MCF 10A (cell line): Measurements from ENCODE around the gene ASPA. TPM values are rescaled to one million over a fixed set of nuclear protein-coding genes. Genes with fewer than 3 reads are reported as not detected.

Experiments used
- BruUV-seq: library from RNA; stranded (reverse); fragments of 400-500 nt; replicated peaks from 2 replicates; lab custom pipeline; 2021; lab: Mats Ljungman, UMichigan
- CTCF ChIA-PET: fragments of 300-600 bp; sonication (Branson Sonifier 250); formaldehyde crosslinking; extraction: SDS; loops from one replicate; lab custom pipeline; 2021; ENCODE audit warnings: antibody characterized with exemption, inconsistent platforms; lab: Yijun Ruan, JAX
- POLR2A ChIA-PET: fragments of 300-600, 350-650 bp; sonication (Branson Sonifier 250); formaldehyde crosslinking; extraction: SDS; loops from one replicate; lab custom pipeline; 2020; ENCODE audit warnings: antibody characterized with exemption, inconsistent platforms; lab: Yijun Ruan, JAX
- DNase-seq: peaks from one replicate; pipeline ENCODE4 v3.0.0-alpha.2; 2018; ENCODE audit not compliant: unreplicated experiment
- H3K27ac Mint-ChIP-seq: one replicate; pipeline ENCODE4 v1.8.0; 2022; ENCODE audit warnings: mild to moderate bottlenecking, low read depth, mixed read lengths; ENCODE audit not compliant: unreplicated experiment
- H3K27me3 Mint-ChIP-seq: one replicate; pipeline ENCODE4 v1.8.0; 2022; ENCODE audit warnings: mixed read lengths; ENCODE audit not compliant: insufficient read depth, unreplicated experiment
- H3K36me3 Mint-ChIP-seq: one replicate; pipeline ENCODE4 v1.8.0; 2022; ENCODE audit warnings: mild to moderate bottlenecking, moderate library complexity, mixed read lengths; ENCODE audit not compliant: insufficient read depth, unreplicated experiment
- H3K4me1 Mint-ChIP-seq: one replicate; pipeline ENCODE4 v1.8.0; 2022; ENCODE audit warnings: mixed read lengths; ENCODE audit not compliant: insufficient read depth, unreplicated experiment
- H3K4me3 Mint-ChIP-seq: one replicate; pipeline ENCODE4 v1.8.0; 2022; ENCODE audit warnings: mild to moderate bottlenecking, moderate library complexity, mixed read lengths; ENCODE audit not compliant: unreplicated experiment
- H3K9me3 Mint-ChIP-seq: one replicate; pipeline ENCODE4 v1.8.0; 2022; ENCODE audit warnings: mixed read lengths; ENCODE audit not compliant: unreplicated experiment
- intact Hi-C: fragments of 100-400 bp; cut with micrococcal nuclease; formaldehyde crosslinking; loops from 2 replicates; pipeline ENCODE4 v1.14.1; 2022
- total RNA-seq: library from RNA; stranded (reverse); gene quantifications from 2 replicates; pipeline ENCODE4 v1.2.3, GENCODE V29; 2022
- TF ChIP-seq, protein P1 (sequence below): fragments of 200-600 bp; IDR thresholded peaks from one replicate; pipeline ENCODE4 v1.8.0; 2022; ENCODE audit warnings: antibody characterized with exemption, mild to moderate bottlenecking; ENCODE audit not compliant: unreplicated experiment

ASPA gene
- total RNA-seq, 1 experiment from 2014 or later: 0.54 TPM

DNA sequence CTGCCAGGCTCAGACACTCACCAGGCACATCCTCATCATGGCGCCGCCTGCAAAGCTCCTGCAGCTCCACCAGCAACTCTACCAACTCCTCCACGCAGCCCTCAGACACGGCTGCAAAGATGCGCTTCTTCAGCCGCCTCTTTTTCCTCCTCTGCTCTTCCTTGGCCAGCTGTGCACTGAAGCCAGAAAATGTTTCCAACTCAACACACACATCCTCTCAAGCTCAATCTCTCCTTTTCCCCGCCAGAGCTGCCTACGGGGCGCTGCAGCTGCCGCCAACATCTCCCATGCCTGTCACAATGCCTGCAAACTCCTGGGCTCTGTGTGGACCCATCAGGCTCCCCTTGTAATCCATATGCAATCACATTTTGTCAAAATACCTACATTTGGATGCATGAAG, 67.7 kb downstream of the ASPA start:
- Mint-ChIP-seq H3K27ac (no peak overlapping the region), H3K4me3 (no peak overlapping the region), H3K36me3 (peaks cover 5% of the 10 kb centered on the region), H3K4me1 (no peaks in the 10 kb centered on the region), H3K9me3 (no peaks in the 10 kb centered on the region), H3K27me3 (no peaks in the 10 kb centered on the region)
- ChIA-PET CTCF (no interaction called here), POLR2A (no interaction called here)
- TF ChIP-seq, protein P1, sequence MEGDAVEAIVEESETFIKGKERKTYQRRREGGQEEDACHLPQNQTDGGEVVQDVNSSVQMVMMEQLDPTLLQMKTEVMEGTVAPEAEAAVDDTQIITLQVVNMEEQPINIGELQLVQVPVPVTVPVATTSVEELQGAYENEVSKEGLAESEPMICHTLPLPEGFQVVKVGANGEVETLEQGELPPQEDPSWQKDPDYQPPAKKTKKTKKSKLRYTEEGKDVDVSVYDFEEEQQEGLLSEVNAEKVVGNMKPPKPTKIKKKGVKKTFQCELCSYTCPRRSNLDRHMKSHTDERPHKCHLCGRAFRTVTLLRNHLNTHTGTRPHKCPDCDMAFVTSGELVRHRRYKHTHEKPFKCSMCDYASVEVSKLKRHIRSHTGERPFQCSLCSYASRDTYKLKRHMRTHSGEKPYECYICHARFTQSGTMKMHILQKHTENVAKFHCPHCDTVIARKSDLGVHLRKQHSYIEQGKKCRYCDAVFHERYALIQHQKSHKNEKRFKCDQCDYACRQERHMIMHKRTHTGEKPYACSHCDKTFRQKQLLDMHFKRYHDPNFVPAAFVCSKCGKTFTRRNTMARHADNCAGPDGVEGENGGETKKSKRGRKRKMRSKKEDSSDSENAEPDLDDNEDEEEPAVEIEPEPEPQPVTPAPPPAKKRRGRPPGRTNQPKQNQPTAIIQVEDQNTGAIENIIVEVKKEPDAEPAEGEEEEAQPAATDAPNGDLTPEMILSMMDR: no peak
- intact Hi-C loops: no loop called here
- BruUV-seq: no TSS peak
- DNase-seq: no peak

DNA sequence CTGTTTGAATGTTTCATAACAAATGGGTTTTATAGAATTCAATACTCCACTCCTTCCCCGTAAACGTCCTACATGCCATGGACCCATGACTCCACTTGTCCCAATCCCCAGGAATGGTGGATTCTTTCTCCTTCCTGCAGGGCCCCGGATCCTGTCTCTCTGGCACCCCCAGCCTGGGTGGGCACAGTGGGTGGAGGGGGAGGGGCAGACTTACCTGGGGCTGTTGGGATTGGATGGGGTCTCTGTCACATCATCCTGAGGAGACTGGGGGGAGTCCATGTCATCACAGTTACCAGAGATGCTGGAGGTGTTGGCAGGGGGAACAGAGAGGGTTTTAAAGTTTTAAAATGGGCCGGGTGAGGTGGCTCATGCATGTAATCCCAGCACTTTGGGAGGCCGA, 68.6 kb downstream of the ASPA start:
- peaks cover 3% of the 10 kb centered on the region for H3K9me3 Mint-ChIP-seq
- H3K27ac Mint-ChIP-seq: no peak overlapping the region
- DNase-seq: no peak
- TF ChIP-seq, protein P1: no peak
- ChIA-PET CTCF (no interaction called here), POLR2A (no interaction called here)
- BruUV-seq: no TSS peak
- H3K4me1 Mint-ChIP-seq: no peaks in the 10 kb centered on the region
- intact Hi-C loops: no loop called here
- H3K36me3 Mint-ChIP-seq: no peaks in the 10 kb centered on the region
- no peaks in the 10 kb centered on the region for H3K27me3 Mint-ChIP-seq
- H3K4me3 Mint-ChIP-seq: no peak overlapping the region

DNA sequence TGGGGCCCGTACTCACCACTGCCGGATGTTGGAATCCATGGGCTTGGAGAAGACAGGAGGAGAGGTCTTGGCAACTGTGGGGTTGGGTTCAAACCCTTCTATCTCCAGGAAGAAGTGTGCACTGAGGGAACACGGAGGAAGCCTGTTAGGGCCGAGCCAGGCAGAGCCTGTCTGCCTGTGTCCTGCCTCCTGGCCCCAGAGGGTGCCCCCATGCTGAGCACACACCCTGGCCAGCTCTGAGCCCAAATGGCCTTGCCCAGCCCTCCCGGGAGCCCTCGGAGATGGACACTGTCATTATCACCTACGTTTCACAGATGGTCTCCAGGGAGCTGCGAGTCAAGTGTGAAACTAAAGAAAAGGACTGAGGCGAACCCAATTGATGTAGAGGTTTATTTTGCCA, 69.4 kb downstream of the ASPA start:
- Mint-ChIP-seq H3K4me3 (no peak overlapping the region), H3K27ac (no peak overlapping the region), H3K9me3 (peaks cover 11% of the 10 kb centered on the region), H3K27me3 (no peaks in the 10 kb centered on the region), H3K36me3 (no peaks in the 10 kb centered on the region), H3K4me1 (no peaks in the 10 kb centered on the region)
- intact Hi-C loops: no loop called here
- CTCF ChIA-PET: no interaction called here
- POLR2A ChIA-PET: no interaction called here
- DNase-seq: no peak
- BruUV-seq: no TSS peak
- TF ChIP-seq, protein P1: no peak

DNA sequence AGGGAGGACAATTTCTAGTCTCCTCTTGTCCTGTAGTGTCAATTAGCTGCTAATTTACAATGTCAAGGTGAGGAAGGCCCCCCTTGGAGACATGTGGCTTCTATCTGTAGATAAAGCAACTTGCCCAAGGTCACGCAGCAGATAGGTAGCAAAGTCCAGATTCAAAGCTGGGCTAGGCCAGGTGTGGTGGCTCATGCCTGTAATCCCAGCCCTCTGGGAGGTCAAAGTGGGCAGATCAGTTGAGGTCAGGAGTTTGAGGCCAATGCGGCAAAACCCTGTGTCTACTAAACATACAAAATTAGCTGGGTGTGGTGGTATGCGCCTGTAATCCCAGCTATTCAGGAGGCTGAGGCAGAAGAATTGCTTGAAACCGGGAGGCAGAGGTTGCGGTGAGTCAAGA, 70.7 kb downstream of the ASPA start:
- Mint-ChIP-seq H3K27me3 (no peaks in the 10 kb centered on the region), H3K36me3 (no peaks in the 10 kb centered on the region), H3K4me3 (no peak overlapping the region), H3K27ac (no peak overlapping the region), H3K9me3 (peaks cover 11% of the 10 kb centered on the region), H3K4me1 (no peaks in the 10 kb centered on the region)
- TF ChIP-seq, protein P1: no peak
- no TSS peak for BruUV-seq
- CTCF ChIA-PET: no interaction called here
- POLR2A ChIA-PET: no interaction called here
- DNase-seq: no peak
- intact Hi-C loops: no loop called here
